GM20431 (cell line): Measurements from ENCODE around the gene TMEM266.
"Not testable (repeated sequence)": the region's sequence is repeated elsewhere in the genome, so short reads cannot be mapped to it uniquely, and the experiment has no call there.

Experiments used
- in situ Hi-C: fragments of 300-500 bp; cut with MseI, MboI; formaldehyde crosslinking; loops from one replicate; pipeline ENCODE4 v1.15.0; 2020; ENCODE audit warnings: low sequenced_read_pairs; ENCODE audit not compliant: unreplicated experiment

The TMEM266 gene, protein sequence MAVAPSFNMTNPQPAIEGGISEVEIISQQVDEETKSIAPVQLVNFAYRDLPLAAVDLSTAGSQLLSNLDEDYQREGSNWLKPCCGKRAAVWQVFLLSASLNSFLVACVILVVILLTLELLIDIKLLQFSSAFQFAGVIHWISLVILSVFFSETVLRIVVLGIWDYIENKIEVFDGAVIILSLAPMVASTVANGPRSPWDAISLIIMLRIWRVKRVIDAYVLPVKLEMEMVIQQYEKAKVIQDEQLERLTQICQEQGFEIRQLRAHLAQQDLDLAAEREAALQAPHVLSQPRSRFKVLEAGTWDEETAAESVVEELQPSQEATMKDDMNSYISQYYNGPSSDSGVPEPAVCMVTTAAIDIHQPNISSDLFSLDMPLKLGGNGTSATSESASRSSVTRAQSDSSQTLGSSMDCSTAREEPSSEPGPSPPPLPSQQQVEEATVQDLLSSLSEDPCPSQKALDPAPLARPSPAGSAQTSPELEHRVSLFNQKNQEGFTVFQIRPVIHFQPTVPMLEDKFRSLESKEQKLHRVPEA

DNA sequence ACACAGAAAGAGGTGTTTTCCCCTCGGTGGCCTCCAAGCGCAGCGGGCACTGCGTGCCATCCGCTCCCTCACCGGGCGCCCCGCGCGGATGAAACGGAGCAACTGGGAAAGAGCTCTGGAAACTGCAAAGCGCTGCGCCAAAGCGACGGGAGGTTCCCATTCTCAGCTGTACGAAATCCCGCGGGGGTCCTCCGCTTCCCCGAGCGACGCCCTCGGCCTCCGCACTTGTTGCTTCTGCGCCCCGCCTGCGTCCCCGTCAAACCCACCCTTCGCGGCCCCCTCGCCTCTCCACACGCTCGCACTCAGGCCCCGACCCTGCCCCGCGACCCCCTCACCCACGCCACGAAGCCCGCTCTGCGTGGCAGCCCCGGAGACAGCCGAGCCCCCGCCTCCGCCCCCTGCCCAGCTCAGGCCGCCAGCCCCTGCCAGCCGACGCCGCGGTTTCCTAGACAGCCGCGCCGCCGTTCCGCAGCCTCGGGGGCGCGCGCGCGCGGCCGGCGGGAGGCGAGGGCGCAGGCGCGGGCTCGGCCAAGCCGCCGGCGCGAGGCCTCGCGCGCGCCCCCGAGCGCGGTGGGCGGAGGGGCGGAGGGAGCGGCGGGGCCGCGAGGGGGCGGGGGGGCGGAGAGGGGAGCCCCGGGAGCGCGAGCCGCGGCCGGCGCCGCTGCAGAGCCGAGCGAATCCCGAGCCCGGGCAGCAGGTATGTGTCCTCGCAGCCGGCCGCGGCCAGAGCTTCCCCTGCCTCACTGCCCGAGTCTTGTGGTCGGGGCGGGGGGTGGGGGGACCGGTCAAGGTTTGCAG lies at the start of gene TMEM266:
Gene TMEM266 (plus strand): TSS at position 666 of the 798 bp plus-strand sequence. CDS start 74,279 bp downstream, outside the sequence.
- in situ Hi-C loops: no loop called here

DNA sequence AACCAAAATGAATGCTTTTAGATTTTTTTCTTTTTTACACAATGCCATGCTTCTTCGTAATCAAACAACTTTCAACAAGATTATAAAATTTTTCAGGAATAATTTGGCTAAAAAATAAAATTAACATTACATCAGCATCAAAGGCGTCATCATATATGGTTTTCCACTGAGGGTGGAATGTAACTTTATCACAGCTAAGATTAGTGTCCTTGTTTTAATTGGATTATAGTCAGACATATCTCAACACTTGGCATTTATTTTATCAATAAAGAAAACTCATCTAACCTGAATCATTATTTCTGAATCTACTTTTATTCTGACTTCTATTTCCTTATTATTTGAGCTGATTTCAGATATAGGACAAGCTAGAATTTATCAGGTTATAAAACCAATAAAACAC lies 49.2 kb upstream of the TMEM266 start:
- in situ Hi-C loops: no loop called here

DNA sequence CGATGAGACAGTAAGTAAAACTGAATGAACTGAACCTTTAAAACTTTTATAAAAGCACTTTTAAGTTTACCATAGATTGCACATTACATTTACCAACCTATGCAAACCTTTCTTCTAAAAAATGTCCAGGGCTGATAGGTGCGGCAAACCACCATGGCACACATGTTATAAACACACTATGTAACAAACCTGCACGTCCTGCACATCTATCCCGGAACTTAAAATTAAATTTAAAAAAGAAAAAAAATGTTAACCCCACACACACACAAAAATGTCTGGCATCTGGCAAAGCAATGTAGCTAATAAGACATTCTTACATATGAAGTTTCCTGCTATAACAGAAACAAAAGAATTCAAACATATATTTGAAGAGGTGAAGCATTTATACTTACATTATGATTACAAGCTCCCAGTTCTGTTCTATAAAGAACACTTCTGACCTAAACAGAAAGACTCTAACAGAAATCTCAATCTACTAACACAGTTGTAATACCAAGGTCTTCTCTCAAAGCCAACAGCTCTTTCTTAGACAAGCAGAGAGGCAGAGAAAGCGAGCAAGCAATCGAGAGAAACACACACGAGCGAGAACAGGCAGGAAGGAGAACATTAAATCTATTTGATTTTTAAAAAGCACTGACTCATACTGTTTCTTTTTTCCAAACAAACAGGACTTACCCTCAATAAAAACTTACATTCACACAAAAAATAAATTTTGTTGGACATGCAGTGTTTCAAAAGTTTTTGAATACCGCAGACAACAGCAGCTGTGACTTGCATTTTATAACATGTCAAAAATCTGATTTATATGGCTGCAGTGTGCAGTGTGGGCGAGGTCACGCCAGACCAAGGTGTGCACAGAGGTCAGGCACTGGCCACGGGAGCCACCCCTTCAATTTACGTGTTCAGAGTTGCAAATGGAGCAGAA lies 47.9 kb upstream of the TMEM266 start, which contains the start of gene NRG4:
Gene NRG4 (minus strand): TSS at position 798 of the 925 bp plus-strand sequence. CDS start 1,194 bp downstream, outside the sequence.
- in situ Hi-C loops: no loop called here

DNA sequence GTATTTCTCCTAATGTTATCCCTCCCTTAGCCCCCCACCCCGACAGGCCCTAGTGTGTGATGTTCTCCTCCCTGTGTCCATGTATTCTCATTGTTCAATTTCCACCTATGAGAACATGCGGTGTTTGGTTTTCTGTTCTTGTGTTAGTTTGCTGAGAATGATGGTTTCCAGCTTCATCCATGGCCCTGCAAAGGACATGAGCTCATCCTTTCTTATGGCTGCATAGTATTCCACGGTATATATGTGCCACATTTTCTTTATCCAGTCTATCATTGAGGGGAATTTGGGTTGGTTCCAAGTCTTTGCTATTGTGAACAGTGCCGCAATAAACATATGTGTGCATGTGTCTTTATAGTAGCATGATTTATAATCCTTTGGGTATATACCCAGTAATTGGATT lies 46.3 kb upstream of the TMEM266 start:
- in situ Hi-C loops: not testable (repeated sequence)

DNA sequence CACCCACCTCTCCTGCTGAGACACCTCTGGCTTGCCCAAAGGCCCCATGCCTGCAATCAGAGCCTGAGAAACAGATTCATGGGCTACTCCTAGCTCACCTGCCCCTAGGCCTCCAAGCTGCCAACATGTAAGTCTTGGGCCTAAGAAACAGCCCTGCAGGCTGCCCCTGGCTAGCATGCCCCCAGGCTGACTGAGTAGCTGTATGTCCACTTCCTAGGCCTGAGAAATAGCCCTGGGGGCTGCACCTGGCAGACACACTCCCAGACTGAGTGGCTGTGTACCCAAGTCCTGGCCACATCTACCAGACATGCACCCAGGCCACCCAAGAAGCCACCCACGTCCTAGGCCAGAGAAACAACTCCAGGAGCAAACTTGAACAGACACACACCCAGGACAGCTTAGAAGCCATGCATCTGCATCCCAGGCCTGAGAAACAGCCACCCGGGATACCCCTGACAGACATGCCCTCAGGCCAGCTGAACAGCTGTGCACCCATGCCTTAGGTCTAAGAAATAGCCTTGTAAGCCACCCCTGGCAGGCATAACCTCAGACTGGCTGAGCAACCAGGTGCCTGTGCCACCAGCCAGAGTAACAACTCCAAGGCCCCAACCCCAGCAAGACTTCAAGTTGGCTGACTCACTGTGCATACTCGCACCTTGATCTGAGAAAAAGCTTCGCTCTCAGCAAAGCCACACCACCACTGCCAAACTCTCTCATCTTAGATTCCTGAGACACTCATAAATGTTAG lies 35.6 kb upstream of the TMEM266 start:
- in situ Hi-C loops: no loop called here

DNA sequence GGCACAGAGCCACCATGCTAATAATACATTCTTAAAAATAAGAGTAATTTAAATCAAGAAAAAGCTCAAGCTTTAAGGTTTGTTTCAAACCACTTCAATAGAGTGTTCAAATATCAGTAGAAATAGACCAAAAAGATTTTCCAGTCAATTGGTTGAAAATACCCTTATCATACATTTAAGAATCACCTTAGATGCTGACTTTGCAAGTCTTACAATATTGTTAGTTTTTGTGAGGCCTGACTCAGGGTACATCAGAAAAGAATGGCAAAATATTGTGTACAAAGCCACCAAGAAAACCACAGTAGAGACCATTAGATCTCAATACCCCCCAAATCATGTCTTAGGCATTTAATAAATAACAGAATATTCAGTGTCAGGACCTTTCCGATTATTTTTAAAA lies 27.7 kb upstream of the TMEM266 start:
- in situ Hi-C loops: no loop called here

DNA sequence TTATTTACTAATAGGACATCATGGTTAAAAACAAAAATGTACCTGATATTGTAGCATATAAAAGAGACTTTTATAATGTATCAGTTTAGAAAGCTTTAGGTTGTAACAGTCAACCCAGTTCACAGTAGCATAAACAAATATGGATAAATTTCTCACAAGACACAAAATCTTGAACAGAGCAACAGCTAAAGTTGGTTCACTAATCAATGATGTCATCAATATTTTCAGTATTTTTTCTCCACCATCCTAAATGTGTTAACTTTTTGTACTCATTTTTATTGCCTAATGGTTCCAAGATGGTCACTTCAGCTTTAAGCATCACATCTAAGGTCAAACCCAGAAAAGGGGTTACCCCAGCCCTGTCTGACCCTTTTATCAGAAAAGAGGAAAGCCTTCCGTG lies 26.3 kb upstream of the TMEM266 start:
- in situ Hi-C loops: no loop called here

DNA sequence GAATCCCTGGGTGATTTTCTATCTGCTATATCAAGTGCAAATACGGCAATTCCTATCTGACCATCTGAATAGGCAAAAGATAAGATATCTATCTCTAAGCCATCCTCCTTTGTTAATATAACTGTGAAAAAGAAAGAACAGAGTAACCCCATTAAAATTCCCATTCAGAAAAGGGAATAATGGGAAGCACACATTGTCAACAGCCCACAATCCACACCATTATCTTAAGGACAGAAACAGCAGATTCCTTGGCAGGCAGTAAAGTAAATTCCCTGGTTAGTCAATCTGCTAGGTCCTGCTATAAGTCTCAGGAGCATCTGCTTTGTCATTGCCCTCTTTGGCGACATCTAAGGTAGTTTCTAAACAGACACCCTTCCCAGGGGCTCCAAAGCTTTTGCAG lies 25.7 kb upstream of the TMEM266 start:
- in situ Hi-C loops: no loop called here

DNA sequence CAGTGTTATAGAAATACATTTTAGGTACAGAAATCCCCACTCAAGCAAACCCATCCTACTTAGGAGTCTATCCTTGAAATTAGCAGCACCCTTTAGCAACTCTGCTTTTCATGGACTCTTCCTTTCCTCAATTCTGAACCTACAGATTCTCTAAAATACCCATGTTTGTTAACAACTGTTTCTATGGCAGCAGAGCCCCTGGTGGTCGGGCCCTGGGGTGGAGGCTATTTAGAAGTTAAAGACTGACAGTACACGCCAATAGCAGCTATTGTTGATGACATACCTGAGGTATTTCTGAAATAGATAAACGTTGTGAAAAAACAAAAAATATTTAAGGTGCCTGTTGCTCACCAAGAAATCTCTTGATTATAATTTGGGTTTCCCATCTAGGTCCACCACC lies 24.2 kb upstream of the TMEM266 start:
- in situ Hi-C loops: no loop called here

DNA sequence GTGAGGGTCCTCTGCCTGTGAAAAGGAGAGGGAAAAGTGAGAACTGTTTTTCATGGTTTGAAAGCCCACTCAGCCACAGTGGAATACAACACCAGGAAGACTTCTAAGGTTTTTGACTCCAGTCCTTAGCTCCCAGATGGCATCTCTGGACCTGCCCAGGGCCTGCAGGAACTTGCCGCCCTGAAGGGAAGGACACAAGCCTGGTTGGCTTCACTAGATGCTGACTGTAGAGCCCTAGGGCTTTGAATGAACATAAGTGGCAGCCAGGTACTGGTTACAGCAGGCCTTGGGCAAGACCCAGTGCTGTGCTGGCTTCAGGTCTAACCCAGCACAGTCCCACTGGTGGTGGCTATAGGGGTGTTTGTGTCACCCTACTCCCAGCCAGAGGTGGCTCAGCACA lies 21.3 kb upstream of the TMEM266 start:
- in situ Hi-C loops: no loop called here

DNA sequence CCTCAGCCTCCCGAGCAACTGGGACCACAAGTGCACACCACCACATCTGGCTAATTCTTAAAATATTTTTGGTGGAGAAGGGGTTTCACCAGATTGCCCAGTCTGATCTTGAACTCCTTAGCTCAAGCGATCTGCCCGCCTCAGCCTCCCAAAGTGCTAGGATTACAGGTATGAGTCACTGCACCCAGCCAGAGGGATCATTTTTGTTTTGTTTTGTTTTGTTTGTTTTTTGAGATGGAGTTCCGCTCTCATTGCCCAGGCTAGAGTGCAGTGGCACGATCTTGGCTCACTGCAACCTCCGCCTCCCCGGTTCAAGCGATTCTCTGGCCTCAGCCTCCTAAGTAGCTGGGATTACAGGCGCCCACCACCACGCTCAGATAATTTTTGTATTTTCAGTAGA lies 5.6 kb upstream of the TMEM266 start:
- in situ Hi-C loops: not testable (repeated sequence)

DNA sequence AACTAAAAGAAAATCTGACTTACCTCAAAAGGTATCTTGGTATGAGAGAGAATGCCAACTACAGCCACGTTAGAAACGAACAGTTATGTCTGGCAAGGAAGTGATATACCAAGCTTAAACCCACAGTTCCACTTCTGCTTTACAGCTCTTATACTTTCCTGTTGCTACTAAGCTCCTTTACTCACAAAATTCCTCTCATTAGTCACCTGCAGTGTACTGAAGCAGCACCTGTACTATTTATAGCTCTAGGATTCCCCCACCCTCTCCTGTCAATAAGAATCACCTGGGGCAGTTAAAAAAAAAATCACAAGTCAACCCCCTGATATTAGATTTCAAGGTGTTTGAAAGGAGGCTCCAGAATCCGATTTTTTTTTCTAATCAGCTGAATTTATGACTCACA lies 2.9 kb upstream of the TMEM266 start:
- in situ Hi-C loops: no loop called here

DNA sequence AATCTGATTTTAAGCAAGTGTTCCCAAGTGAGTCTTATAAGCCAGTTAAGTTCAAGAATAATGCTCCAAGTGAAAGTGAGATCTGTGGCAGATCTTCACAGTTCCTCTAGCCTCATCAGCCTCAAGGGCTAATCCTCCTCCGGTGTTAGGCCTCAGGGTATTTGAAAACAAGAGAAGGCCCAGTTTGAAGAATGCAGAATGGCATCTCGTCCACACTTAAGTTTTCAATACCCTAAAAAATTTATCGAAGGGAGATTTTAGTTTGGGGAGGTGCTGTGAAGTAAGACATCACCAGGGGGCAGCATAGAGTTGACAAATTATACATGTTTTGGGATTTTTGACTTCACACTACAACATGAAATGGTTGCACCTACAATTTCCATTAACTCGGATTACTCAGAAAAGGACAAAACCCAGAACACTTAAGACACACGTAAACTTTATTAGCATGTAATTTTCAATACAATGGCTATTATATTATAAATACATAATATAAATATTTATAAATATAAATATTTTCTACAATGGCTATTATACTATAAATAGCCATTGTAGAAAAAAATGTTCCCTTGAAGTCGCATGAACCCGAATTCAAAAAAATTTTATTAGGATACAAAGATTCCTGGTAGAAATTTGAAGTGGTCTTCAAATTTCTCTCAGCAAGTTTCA lies 2.3 kb upstream of the TMEM266 start:
- in situ Hi-C loops: no loop called here

DNA sequence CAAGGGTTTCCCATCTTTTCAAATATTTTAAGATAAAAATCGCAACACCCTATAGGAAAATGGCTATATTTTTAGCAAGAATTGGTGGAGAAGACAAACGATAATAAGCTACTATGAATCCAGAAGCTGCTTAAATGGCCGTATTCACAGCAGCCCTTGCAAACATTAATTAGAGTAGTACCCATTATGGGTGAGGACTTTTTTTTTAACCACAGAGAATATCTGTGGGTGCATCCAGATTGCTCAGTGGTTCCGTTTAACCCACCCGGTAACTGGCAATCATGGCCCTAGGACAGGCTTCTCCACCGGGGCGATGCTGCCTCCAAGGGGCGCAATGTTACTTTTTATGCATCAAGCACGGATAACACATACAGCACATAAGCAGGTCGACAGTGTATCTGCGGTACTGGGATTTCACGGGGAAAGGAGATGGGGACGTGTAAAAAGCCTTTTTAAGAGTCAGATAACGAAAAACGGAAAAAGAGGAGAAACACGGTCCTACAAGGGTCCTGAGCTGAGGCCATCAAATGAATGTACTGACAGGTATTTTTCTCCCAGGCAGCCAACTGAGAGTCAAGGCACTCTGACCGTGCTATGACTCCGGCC lies 968 bp upstream of the TMEM266 start:
- in situ Hi-C loops: no loop called here

DNA sequence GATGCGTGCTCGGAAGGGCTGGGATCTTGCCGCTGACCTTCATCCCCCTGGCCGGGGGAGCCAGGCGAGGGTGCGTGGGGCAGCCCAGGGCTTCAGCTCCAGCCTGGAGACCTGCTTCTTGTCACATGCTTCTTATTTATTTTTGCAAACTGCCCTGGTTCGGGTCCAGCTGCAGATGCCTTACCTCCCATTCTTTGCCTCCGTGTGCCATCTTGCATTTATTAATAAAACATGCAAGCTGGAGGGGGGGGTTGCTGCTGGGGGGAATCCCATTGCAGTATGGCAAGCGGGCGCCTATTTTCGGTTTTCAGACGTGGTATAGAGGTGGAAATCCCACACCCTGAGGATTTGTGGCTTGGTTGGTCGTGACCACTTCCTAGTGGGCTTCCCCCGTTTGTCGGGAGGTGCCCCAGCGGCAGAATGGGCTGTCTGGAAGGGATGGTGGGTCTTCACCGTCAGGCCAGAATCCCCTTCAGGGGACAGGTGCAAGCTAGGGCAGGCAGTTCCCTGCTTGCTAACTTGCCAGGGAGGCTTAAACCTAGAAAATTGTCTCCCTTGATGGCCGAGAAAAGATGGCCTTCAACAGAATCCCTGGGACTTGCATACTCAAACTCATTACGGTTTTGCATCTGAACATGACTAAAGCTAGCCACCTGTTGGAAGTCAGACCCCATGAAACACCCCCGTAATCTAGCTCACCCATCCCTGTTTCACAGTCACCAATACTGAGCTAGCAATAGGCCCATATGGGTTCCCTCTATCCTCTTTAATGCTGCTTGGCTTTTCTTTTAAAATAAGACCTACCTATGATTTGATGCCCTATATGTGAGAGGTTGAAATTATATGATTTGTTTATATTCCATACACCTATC lies 569 bp downstream of the TMEM266 start:
- in situ Hi-C loops: no loop called here

DNA sequence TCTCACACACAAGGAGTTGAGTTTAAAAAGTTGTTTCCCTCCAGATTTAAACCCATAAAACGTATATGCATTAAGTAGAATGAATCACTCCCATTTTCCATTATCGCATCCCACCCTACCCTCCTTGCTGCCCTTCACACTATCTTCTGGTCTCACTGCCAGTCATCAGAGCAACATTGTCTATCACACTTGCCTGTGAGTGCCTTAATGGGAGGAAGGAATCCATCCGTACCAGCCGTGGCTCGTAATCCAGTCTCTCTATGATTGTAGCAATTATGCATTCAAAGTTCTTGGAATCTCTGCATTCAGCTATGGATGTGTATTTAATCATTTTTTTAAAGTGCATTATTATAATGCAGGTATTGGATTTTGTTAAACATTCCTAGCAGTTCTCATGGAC lies 1.9 kb downstream of the TMEM266 start:
- in situ Hi-C loops: no loop called here

DNA sequence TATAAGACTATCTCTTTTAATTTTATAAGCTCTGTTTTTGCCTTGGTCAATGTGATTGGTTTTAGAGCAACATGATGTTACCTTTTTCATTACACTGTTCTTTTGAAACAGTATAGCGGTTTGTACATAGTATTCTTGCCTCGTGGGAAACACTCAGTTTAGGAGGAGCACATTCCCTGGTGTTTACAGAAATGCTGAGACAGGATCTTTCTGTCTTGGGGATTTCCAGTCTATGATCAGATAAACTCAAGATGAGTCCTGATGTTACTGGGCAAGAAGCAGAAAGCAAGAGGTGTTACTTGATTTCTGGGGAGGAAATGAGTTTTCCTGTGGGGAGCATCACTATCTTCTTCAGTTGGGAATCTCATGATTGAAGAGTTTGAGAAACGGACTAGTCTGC lies 2.5 kb downstream of the TMEM266 start:
- in situ Hi-C loops: no loop called here
